ENCODE measurements around the gene ABI2.

The ABI2 gene

GRCh38 chr2:203469546-203469945, 141.4 kb downstream of the ABI2 start:
- no peak for TF ChIP-seq TCF7L2 (IDR thresholded peaks at IDR 0.05; ENCODE audit: borderline replicate concordance, low read depth, low read length)
- TF ChIP-seq GLI2 (tag by site-specific recombination; IDR thresholded peaks at IDR 0.05; ENCODE audit: borderline replicate concordance, low read depth): no peak
- no peak for TF ChIP-seq ZNF266 (tag by site-specific recombination; IDR thresholded peaks at IDR 0.05; ENCODE audit: low read depth)
- TF ChIP-seq SCRT2 (tag by site-specific recombination; IDR thresholded peaks at IDR 0.05): no peak
- TF ChIP-seq, protein P1, sequence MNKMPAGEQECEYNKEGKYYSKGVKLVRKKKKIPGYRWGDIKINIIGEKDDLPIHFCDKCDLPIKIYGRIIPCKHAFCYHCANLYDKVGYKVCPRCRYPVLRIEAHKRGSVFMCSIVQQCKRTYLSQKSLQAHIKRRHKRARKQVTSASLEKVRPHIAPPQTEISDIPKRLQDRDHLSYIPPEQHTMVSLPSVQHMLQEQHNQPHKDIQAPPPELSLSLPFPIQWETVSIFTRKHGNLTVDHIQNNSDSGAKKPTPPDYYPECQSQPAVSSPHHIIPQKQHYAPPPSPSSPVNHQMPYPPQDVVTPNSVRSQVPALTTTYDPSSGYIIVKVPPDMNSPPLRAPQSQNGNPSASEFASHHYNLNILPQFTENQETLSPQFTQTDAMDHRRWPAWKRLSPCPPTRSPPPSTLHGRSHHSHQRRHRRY (tag by site-specific recombination; IDR thresholded peaks at IDR 0.05): no peak
- no peak for TF ChIP-seq ZNF214 (tag by site-specific recombination; IDR thresholded peaks at IDR 0.05; ENCODE audit: borderline replicate concordance)
- TF ChIP-seq ZNF112 (tag by site-specific recombination; IDR thresholded peaks at IDR 0.05): no peak
- no peak for TF ChIP-seq ZBTB49 (tag by site-specific recombination; IDR thresholded peaks at IDR 0.05; ENCODE audit: low read depth)
- TF ChIP-seq ZNF350 (tag by site-specific recombination; IDR thresholded peaks at IDR 0.05): no peak
- no peak for TF ChIP-seq ZNF670 (tag by site-specific recombination; IDR thresholded peaks at IDR 0.05; ENCODE audit: low read depth)
- TF ChIP-seq ZNF223 (tag by site-specific recombination; IDR thresholded peaks at IDR 0.05): no peak
- TF ChIP-seq ZNF776 (tag by site-specific recombination; IDR thresholded peaks at IDR 0.05; ENCODE audit: borderline replicate concordance): no peak
- no peak for TF ChIP-seq ZNF658 (tag by site-specific recombination; IDR thresholded peaks at IDR 0.05)
- TF ChIP-seq KLF16 (tag by site-specific recombination; IDR thresholded peaks at IDR 0.05): no peak
- no peak for TF ChIP-seq ZBTB7A (tag by site-specific recombination; IDR thresholded peaks at IDR 0.05; ENCODE audit: low read depth)
- TF ChIP-seq ZNF785 (tag by site-specific recombination; IDR thresholded peaks at IDR 0.05): no peak
- TF ChIP-seq ZNF148 (tag by site-specific recombination; IDR thresholded peaks at IDR 0.05; ENCODE audit: borderline replicate concordance): no peak
- TF ChIP-seq ZNF169 (tag by site-specific recombination; IDR thresholded peaks at IDR 0.05): no peak
- no peaks in the 10 kb centered on the region for H3K9me3 ChIP-seq (ENCODE audit: control insufficient read depth, insufficient read depth, low read depth, low read length)
- CTCF ChIA-PET: interaction anchor here (0.5 to 0.6 kb wide), 2 partner anchors 113 to 705 kb away, joined by 3 to 4 read pairs; no protein-coding TSS in a partner anchor
- H3K4me3 ChIP-seq (ENCODE audit: low read depth, low read length): no peak overlapping the region
- H3K36me3 ChIP-seq (ENCODE audit: control insufficient read depth in 2 of 2, insufficient read depth in 1 of 2, low read length in 2 of 2): no peaks in the 10 kb centered on the region
- H3K27ac ChIP-seq (ENCODE audit: extremely low read depth, low read depth, low read length): no peak overlapping the region
- POLR2A ChIA-PET: no interaction called here
- no peaks in the 10 kb centered on the region for H3K4me1 ChIP-seq (ENCODE audit: control insufficient read depth, insufficient read depth, low read length)

DNA sequence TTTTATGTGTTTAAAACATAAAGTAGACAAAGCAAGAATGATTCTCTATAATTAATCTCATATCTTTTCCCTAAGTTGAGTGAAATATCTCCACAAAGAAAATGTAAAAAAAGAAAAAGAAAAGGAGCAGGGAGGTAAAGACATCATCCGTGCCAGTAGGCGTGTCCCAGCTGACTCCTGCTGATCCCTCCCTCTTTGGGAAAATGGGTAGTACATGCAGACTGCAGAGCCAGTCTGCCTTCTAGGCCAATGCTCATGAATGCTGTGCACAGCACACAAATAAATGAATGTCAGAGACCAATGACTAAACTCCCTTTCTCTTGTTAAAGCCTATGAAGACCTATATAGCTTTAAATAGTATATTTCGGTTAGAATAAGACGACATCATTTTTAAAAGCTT, 142.2 kb downstream of the ABI2 start:
- no peaks in the 10 kb centered on the region for H3K36me3 ChIP-seq (ENCODE audit: control insufficient read depth in 2 of 2, insufficient read depth in 1 of 2, low read length in 2 of 2)
- H3K4me1 ChIP-seq (ENCODE audit: control insufficient read depth, insufficient read depth, low read length): no peaks in the 10 kb centered on the region
- ChIA-PET CTCF (interaction anchor here (0.5 to 1.1 kb wide), 3 partner anchors 14 to 26 kb away, joined by 3 to 4 read pairs (median 3); no protein-coding TSS in a partner anchor), POLR2A (no interaction called here)
- H3K4me3 ChIP-seq (ENCODE audit: low read depth, low read length): no peak overlapping the region
- no peaks in the 10 kb centered on the region for H3K9me3 ChIP-seq (ENCODE audit: control insufficient read depth, insufficient read depth, low read depth, low read length)
- no peak for TF ChIP-seq ZNF521 (tag by site-specific recombination; IDR thresholded peaks at IDR 0.05)
- TF ChIP-seq ZNF621 (tag by site-specific recombination; IDR thresholded peaks at IDR 0.05): no peak
- no peak for TF ChIP-seq HOXD13 (CRISPR knock-in tag; IDR thresholded peaks at IDR 0.05; ENCODE audit: borderline replicate concordance)
- H3K27ac ChIP-seq (ENCODE audit: extremely low read depth, low read depth, low read length): no peak overlapping the region
